ENCODE measurements around the gene TRPV6. TPM values are rescaled to one million over a fixed set of nuclear protein-coding genes. Genes with fewer than 3 reads are reported as not detected.

TRPV6 gene
- total RNA-seq, 4 donors from 2014 or later: 0.14 to 2.9 TPM; not detected in 2

- TF ChIP-seq CTCF (IDR thresholded peaks at IDR 0.05) (no peak), POLR2AphosphoS5 (IDR thresholded peaks at IDR 0.05) (no peak), POLR2A (IDR thresholded peaks at IDR 0.05) (no peak), EP300 (IDR thresholded peaks at IDR 0.05; ENCODE audit: low read depth) (no peak)
- Histone ChIP-seq H3K36me3 (no peaks in the 10 kb centered on the region), H3K4me1 (no peaks in the 10 kb centered on the region), H3K9me3 (no peaks in the 10 kb centered on the region), H3K27me3 (no peaks in the 10 kb centered on the region), H3K27ac (no peak overlapping the region), H3K4me3 (no peak overlapping the region)
- 87% methylated on average over 9 of the region's 9 CpGs; no CpG with 5 or more reads in 1 of the 2 donors for WGBS, 2 donors (ENCODE audit: low coverage in 1 of 2)
- in situ Hi-C loops (cut with MboI; ENCODE audit: low pct_ligation_motif_present in 1 of 4, low pct_unique_long_range_greater_than_20kb in 1 of 4, low sequenced_read_pairs in 3 of 4): loop anchor here in 1 of 4 donors (10.0 to 25.0 kb wide), 2 partner anchors 128 to 336 kb away; partner anchors contain the start of gene TAS2R40
- no peak for DNase-seq
- intact Hi-C loops (cut with DNase I; ENCODE audit: low total_unique reads): loop anchor here (10.0 kb wide), 1 partner anchor 338 kb away; no protein-coding TSS in a partner anchor
Measured at GRCh38 chr7:142876236-142876960, 9.1 kb downstream of the TRPV6 start.

- WGBS, 2 donors (ENCODE audit: low coverage in 1 of 2): 94% methylated on average over 14 of the region's 14 CpGs; no CpG with 5 or more reads in 1 of the 2 donors
- no peaks in the 10 kb centered on the region for H3K4me1 ChIP-seq
- TF ChIP-seq CTCF (IDR thresholded peaks at IDR 0.05) (no peak), POLR2AphosphoS5 (IDR thresholded peaks at IDR 0.05) (no peak), EP300 (IDR thresholded peaks at IDR 0.05; ENCODE audit: low read depth) (no peak), POLR2A (IDR thresholded peaks at IDR 0.05) (no peak)
- in situ Hi-C loops (cut with MboI; ENCODE audit: low pct_ligation_motif_present in 1 of 4, low pct_unique_long_range_greater_than_20kb in 1 of 4, low sequenced_read_pairs in 3 of 4): loop anchor here in 1 of 4 donors (10.0 to 25.0 kb wide), 2 partner anchors 129 to 337 kb away; partner anchors contain the start of gene TAS2R40
- intact Hi-C loops (cut with DNase I; ENCODE audit: low total_unique reads): loop anchor here (10.0 kb wide), 1 partner anchor 339 kb away; no protein-coding TSS in a partner anchor
- no peaks in the 10 kb centered on the region for H3K27me3 ChIP-seq
- H3K27ac ChIP-seq: no peak overlapping the region
- H3K4me3 ChIP-seq: no peak overlapping the region
- no peaks in the 10 kb centered on the region for H3K36me3 ChIP-seq
- H3K9me3 ChIP-seq: no peaks in the 10 kb centered on the region
- DNase-seq: no peak
Measured at GRCh38 chr7:142875456-142875855, 10.1 kb downstream of the TRPV6 start.

- no peak for DNase-seq
- H3K4me3 ChIP-seq: no peak overlapping the region
- no peak for TF ChIP-seq POLR2AphosphoS5 (IDR thresholded peaks at IDR 0.05)
- TF ChIP-seq EP300 (IDR thresholded peaks at IDR 0.05; ENCODE audit: low read depth): no peak
- no peak for TF ChIP-seq CTCF (IDR thresholded peaks at IDR 0.05)
- TF ChIP-seq POLR2A (IDR thresholded peaks at IDR 0.05): no peak
- no peaks in the 10 kb centered on the region for H3K9me3 ChIP-seq
- intact Hi-C loops (cut with DNase I; ENCODE audit: low total_unique reads): loop anchor here (10.0 kb wide), 1 partner anchor 340 kb away; no protein-coding TSS in a partner anchor
- H3K27ac ChIP-seq: no peak overlapping the region
- H3K4me1 ChIP-seq: no peaks in the 10 kb centered on the region
- in situ Hi-C loops (cut with MboI; ENCODE audit: low pct_ligation_motif_present in 1 of 4, low pct_unique_long_range_greater_than_20kb in 1 of 4, low sequenced_read_pairs in 3 of 4): loop anchor here (10.0 to 25.0 kb wide), 2 partner anchors 130 to 337 kb away; partner anchors contain the start of gene TAS2R40 (in 4 of the 4)
- H3K36me3 ChIP-seq: no peaks in the 10 kb centered on the region
- WGBS, 2 donors (ENCODE audit: low coverage in 1 of 2): 90 to 93% methylated on average over 3 to 6 of the region's 6 CpGs
- H3K27me3 ChIP-seq: no peaks in the 10 kb centered on the region
Measured at GRCh38 chr7:142874837-142875236, 10.7 kb downstream of the TRPV6 start.

GRCh38 chr7:142874409-142874808 is 11.1 kb downstream of the TRPV6 start:
- H3K4me1 ChIP-seq: no peaks in the 10 kb centered on the region
- no peak for DNase-seq
- TF ChIP-seq EP300 (IDR thresholded peaks at IDR 0.05; ENCODE audit: low read depth) (no peak), POLR2A (IDR thresholded peaks at IDR 0.05) (no peak), CTCF (IDR thresholded peaks at IDR 0.05) (no peak), POLR2AphosphoS5 (IDR thresholded peaks at IDR 0.05) (no peak)
- intact Hi-C loops (cut with DNase I; ENCODE audit: low total_unique reads) (loop anchor here (10.0 kb wide), 1 partner anchor 340 kb away; no protein-coding TSS in a partner anchor), in situ Hi-C loops (cut with MboI; ENCODE audit: low pct_ligation_motif_present in 1 of 4, low pct_unique_long_range_greater_than_20kb in 1 of 4, low sequenced_read_pairs in 3 of 4) (loop anchor here (10.0 to 25.0 kb wide), 2 partner anchors 130 to 338 kb away; partner anchors contain the start of gene TAS2R40 (in 3 of the 4))
- no peak overlapping the region for H3K27ac ChIP-seq
- no peak overlapping the region for H3K4me3 ChIP-seq
- H3K36me3 ChIP-seq: no peaks in the 10 kb centered on the region
- 93 to 95% methylated on average over 3 to 7 of the region's 7 CpGs for WGBS, 2 donors (ENCODE audit: low coverage in 1 of 2)
- H3K27me3 ChIP-seq: no peaks in the 10 kb centered on the region
- H3K9me3 ChIP-seq: no peaks in the 10 kb centered on the region
